H1 (cell line): ENCODE results near the gene SMS. TPM values are rescaled to one million over a fixed set of nuclear protein-coding genes. Genes with fewer than 3 reads are reported as not detected.

Experiments used
- CTCF ChIA-PET: fragments of 300-600 bp; sonication (Branson Sonifier 250); formaldehyde crosslinking; loops from one replicate; lab custom pipeline; 2021; ENCODE audit not compliant: partially characterized antibody; lab: Charles Lee
- POLR2A ChIA-PET: fragments of 300-600 bp; sonication (Branson Sonifier 250); formaldehyde crosslinking; loops from one replicate; lab custom pipeline; 2021; ENCODE audit warnings: inconsistent platforms; ENCODE audit not compliant: partially characterized antibody; lab: Charles Lee
- DNase-seq, 2 experiments: peaks; one replicate each; pipeline versions ENCODE4 v3.0.0 to v3.0.0-alpha.2; 2010 to 2022; ENCODE audit warnings: low spot score in 2 of 2, low read depth in 1 of 2, mixed read lengths in 1 of 2
- FAIRE-seq: peaks from 2 replicates; lab custom pipeline; 2011; peaks lifted over from hg19 to GRCh38; lab: Jason Lieb, UNC
- H2AFZ ChIP-seq: 2 replicates; pipeline ENCODE4 v1.8.1; 2012; ENCODE audit warnings: low read length, inconsistent platforms
- H2AK5ac ChIP-seq: 2 replicates; pipeline ENCODE4 v1.6.1; 2013; ENCODE audit warnings: low read depth, low read length
- H2BK120ac ChIP-seq: replicated peaks from 2 replicates; pipeline ENCODE3; 2013; ENCODE audit warnings: low read depth, low read length, inconsistent platforms
- H2BK12ac ChIP-seq: 2 replicates; pipeline ENCODE4 v1.6.1; 2013; ENCODE audit warnings: low read depth, low read length
- H2BK15ac ChIP-seq: 2 replicates; pipeline ENCODE4 v1.6.1; 2013; ENCODE audit warnings: low read length
- H2BK20ac ChIP-seq: 2 replicates; pipeline ENCODE4 v1.6.1; 2013; ENCODE audit warnings: low read length
- H2BK5ac ChIP-seq: 2 replicates; pipeline ENCODE4 v1.6.1; 2013; ENCODE audit warnings: low read depth, low read length
- H3K14ac ChIP-seq: 2 replicates; pipeline ENCODE4 v1.6.1; 2013; ENCODE audit warnings: inconsistent platforms; ENCODE audit not compliant: insufficient read length
- H3K18ac ChIP-seq: 2 replicates; pipeline ENCODE4 v1.6.1; 2013; ENCODE audit warnings: low read length; ENCODE audit errors: extremely low read depth
- H3K23ac ChIP-seq: 2 replicates; pipeline ENCODE4 v1.6.1; 2013; ENCODE audit warnings: inconsistent platforms; ENCODE audit not compliant: insufficient read length
- H3K23me2 ChIP-seq: 2 replicates; pipeline ENCODE4 v1.6.1; 2013; ENCODE audit warnings: low read depth, low read length
- H3K27ac ChIP-seq: 2 replicates; pipeline ENCODE4 v1.6.1; 2011; ENCODE audit warnings: low read depth, low read length, inconsistent platforms
- H3K27me3 ChIP-seq, 4 experiments: replicated peaks in 1 of 4; 1 replicate in 1 of 4; 2 replicates in 3 of 4; pipeline versions ENCODE4 v1.6.1 to v1.8.1; 2011 to 2013; ENCODE audit warnings: low read length in 3 of 4, mild to moderate bottlenecking in 3 of 4, inconsistent platforms in 2 of 4, mixed read lengths in 2 of 4, moderate library complexity in 1 of 4; ENCODE audit not compliant: control insufficient read depth in 3 of 4, insufficient read depth in 3 of 4; ENCODE audit errors: extremely low read depth in 1 of 4
- H3K36me3 ChIP-seq, 4 experiments: 2 replicates each; pipeline versions ENCODE4 v1.6.1 to v1.8.1; 2011 to 2013; ENCODE audit warnings: mild to moderate bottlenecking in 4 of 4, low read length in 3 of 4, moderate library complexity in 2 of 4, control low read depth in 1 of 4, inconsistent platforms in 1 of 4; ENCODE audit not compliant: insufficient read depth in 4 of 4, control insufficient read depth in 2 of 4
- H3K4ac ChIP-seq: replicated peaks from 2 replicates; pipeline ENCODE3; 2013; ENCODE audit warnings: low read length, low read depth, mixed read lengths, inconsistent platforms; ENCODE audit not compliant: insufficient read length
- H3K4me1 ChIP-seq, 4 experiments: replicated peaks in 1 of 4; 1 replicate in 1 of 4; 2 replicates in 3 of 4; pipeline versions ENCODE4 v1.6.1 to v1.8.1; 2011 to 2013; ENCODE audit warnings: low read length in 3 of 4, inconsistent platforms in 2 of 4, mixed read lengths in 1 of 4; ENCODE audit not compliant: insufficient read depth in 4 of 4, control insufficient read depth in 3 of 4
- H3K4me2 ChIP-seq, 2 experiments: 2 replicates each; pipeline versions ENCODE4 v1.6.1 to v1.8.1; 2011 to 2013; ENCODE audit warnings: low read depth in 2 of 2, low read length in 2 of 2, control low read depth in 1 of 2, inconsistent platforms in 1 of 2, mild to moderate bottlenecking in 1 of 2; ENCODE audit not compliant: insufficient read depth in 1 of 2
- H3K4me3 ChIP-seq, 4 experiments: fragments of 200-600, 300-600 bp in 1 of 4; sonication (generic), shearing (Covaris generic), sonication (Bioruptor Twin) in 1 of 4; 2 replicates each; pipeline versions ENCODE4 v1.5.1 to v1.8.1; 2011 to 2016; ENCODE audit warnings: low read length in 4 of 4, low read depth in 3 of 4, control low read depth in 2 of 4, inconsistent platforms in 2 of 4, mild to moderate bottlenecking in 2 of 4, mixed read lengths in 1 of 4, moderate library complexity in 1 of 4; ENCODE audit not compliant: insufficient read depth in 2 of 4; ENCODE audit errors: extremely low read depth in 1 of 4
- H3K56ac ChIP-seq: replicated peaks from 2 replicates; pipeline ENCODE3; 2013; ENCODE audit warnings: low read depth, mild to moderate bottlenecking, mixed read lengths, low read length, inconsistent platforms; ENCODE audit not compliant: insufficient read length
- H3K79me1 ChIP-seq: 2 replicates; pipeline ENCODE4 v1.6.1; 2013; ENCODE audit warnings: low read depth, low read length, control low read depth
- H3K79me2 ChIP-seq, 2 experiments: 2 replicates each; pipeline versions ENCODE4 v1.6.1 to v1.8.1; 2012 to 2013; ENCODE audit warnings: low read length in 2 of 2, mild to moderate bottlenecking in 2 of 2, inconsistent platforms in 1 of 2; ENCODE audit not compliant: insufficient read depth in 2 of 2, control insufficient read depth in 1 of 2
- H3K9ac ChIP-seq, 4 experiments: replicated peaks in 1 of 4; 1 replicate in 1 of 4; 2 replicates in 3 of 4; pipeline versions ENCODE4 v1.6.1 to v1.8.1; 2011 to 2013; ENCODE audit warnings: low read depth in 3 of 4, low read length in 3 of 4, control low read depth in 2 of 4, mild to moderate bottlenecking in 2 of 4, moderate library complexity in 2 of 4, inconsistent platforms in 1 of 4; ENCODE audit errors: extremely low read depth in 1 of 4
- H3K9me3 ChIP-seq, 2 experiments: 2 replicates each; pipeline versions ENCODE4 v1.6.1 to v1.8.1; 2012 to 2013; ENCODE audit warnings: mild to moderate bottlenecking in 2 of 2, moderate library complexity in 2 of 2, control low read depth in 1 of 2, inconsistent platforms in 1 of 2, low read depth in 1 of 2, low read length in 1 of 2, mixed read lengths in 1 of 2; ENCODE audit not compliant: insufficient read depth in 2 of 2
- H4K20me1 ChIP-seq, 2 experiments: replicated peaks in 1 of 2; 2 replicates each; pipeline versions ENCODE3 to v1.8.1; 2011 to 2013; ENCODE audit warnings: inconsistent platforms in 2 of 2, low read length in 2 of 2, mild to moderate bottlenecking in 1 of 2; ENCODE audit not compliant: insufficient read depth in 2 of 2, control insufficient read depth in 1 of 2
- H4K5ac ChIP-seq: 2 replicates; pipeline ENCODE4 v1.6.1; 2013; ENCODE audit warnings: low read length, low read depth, mixed read lengths, inconsistent platforms; ENCODE audit not compliant: insufficient read length
- H4K8ac ChIP-seq: 2 replicates; pipeline ENCODE4 v1.8.0; 2013; ENCODE audit warnings: mild to moderate bottlenecking, moderate library complexity, low read length, inconsistent platforms; ENCODE audit not compliant: insufficient read depth; ENCODE audit errors: extremely low read depth
- H4K91ac ChIP-seq: replicated peaks from 2 replicates; pipeline ENCODE3; 2013; ENCODE audit warnings: low read length, mixed read lengths, inconsistent platforms; ENCODE audit not compliant: insufficient read length
- ATF2 ChIP-seq: IDR thresholded peaks from 2 replicates; pipeline ENCODE4 v1.6.1; 2012; ENCODE audit warnings: low read length, inconsistent platforms
- ATF3 ChIP-seq: IDR thresholded peaks from 2 replicates; pipeline ENCODE4 v1.6.1; 2011; ENCODE audit warnings: low read depth, mild to moderate bottlenecking, low read length; ENCODE audit not compliant: insufficient read depth
- CBX5 ChIP-seq: fragments of 300-800, 300-1000 bp; sonication (generic); IDR thresholded peaks from 2 replicates; pipeline ENCODE4 v1.7.1; 2016; ENCODE audit warnings: antibody characterized with exemption, low read length, low read depth
- CHD1 ChIP-seq: IDR thresholded peaks from 2 replicates; pipeline ENCODE4 v1.6.1; 2012; ENCODE audit warnings: low read depth, low read length, improper control_type of control experiment
- GABPA ChIP-seq: IDR thresholded peaks from 2 replicates; pipeline ENCODE4 v1.6.1; 2011; ENCODE audit warnings: mild to moderate bottlenecking, low read length, moderate library complexity, borderline replicate concordance; ENCODE audit not compliant: insufficient read depth
- JUN ChIP-seq: IDR thresholded peaks from 2 replicates; pipeline ENCODE4 v1.6.1; 2011; ENCODE audit warnings: low read depth, mild to moderate bottlenecking, improper control_type of control experiment, low read length
- KDM5A ChIP-seq: fragments of 200-600 bp; IDR thresholded peaks from 2 replicates; pipeline ENCODE4 v1.7.1; 2012; ENCODE audit warnings: mild to moderate bottlenecking, low read length, inconsistent platforms, mixed read lengths
- NANOG ChIP-seq: IDR thresholded peaks from 2 replicates; pipeline ENCODE4 v1.6.1; 2011; ENCODE audit warnings: low read length, low read depth, mild to moderate bottlenecking, inconsistent platforms; ENCODE audit not compliant: insufficient read depth, poor library complexity, severe bottlenecking
- POLR2AphosphoS5 ChIP-seq: IDR thresholded peaks from 2 replicates; pipeline ENCODE4 v1.6.1; 2011; ENCODE audit warnings: low read depth, low read length
- RAD21 ChIP-seq, 2 experiments: IDR thresholded peaks in 1 of 2; conservative IDR thresholded peaks in 1 of 2; 2 replicates each; pipeline ENCODE4 v1.6.1; 2011; ENCODE audit warnings: low read depth in 2 of 2, low read length in 2 of 2, improper control_type of control experiment in 1 of 2, inconsistent platforms in 1 of 2, mild to moderate bottlenecking in 1 of 2, moderate library complexity in 1 of 2
- SP4 ChIP-seq: IDR thresholded peaks from 2 replicates; pipeline ENCODE4 v1.6.1; 2012; ENCODE audit warnings: low read length, inconsistent platforms
- TEAD4 ChIP-seq: IDR thresholded peaks from 2 replicates; pipeline ENCODE4 v1.6.1; 2012; ENCODE audit warnings: low read depth, low read length, inconsistent platforms, mixed read lengths
- WGBS, 2 experiments: shearing (Covaris generic) in 1 of 2; methylation state at CpG; one replicate each; pipeline versions ENCODE4 v1.1.6 to v1.1.7; 2013 to 2015; ENCODE audit warnings: low lambda C conversion rate in 2 of 2, mixed read lengths in 2 of 2, inconsistent platforms in 1 of 2, low coverage in 1 of 2, missing lambda C conversion rate in 1 of 2; ENCODE audit not compliant: insufficient replicate concordance in 2 of 2, insufficient coverage in 1 of 2, insufficient read length in 1 of 2; ENCODE audit errors: extremely low coverage in 1 of 2, missing lambda C conversion rate in 1 of 2; 5-methylcytosine and 5-hydroxymethylcytosine counted together
- polyA plus RNA-seq, 7 experiments: library from polyadenylated mRNA; depleted of rRNA in 3 of 7; stranded (reverse) in 5 of 7; unstranded in 2 of 7; fragments of >200 nt in 5 of 7; fragments of 200-250 nt in 2 of 7; gene quantifications; 1 replicate in 5 of 7; 2 replicates in 1 of 7; 4 replicates in 1 of 7; pipeline versions ENCODE4 v1.2.1 to v1.2.3, GENCODE V29; 2011 to 2013; ENCODE audit warnings: missing spikeins in 2 of 7, mixed read lengths in 2 of 7
- total RNA-seq: library from RNA; stranded (reverse); fragmentation: NEBNext Ultra II Directional; extraction: Animal tissue kit (Norgen Biotek cat#: 25700); gene quantifications from 2 replicates; pipeline ENCODE4 v1.2.1, GENCODE V29; 2021

SMS gene
- total and polyA plus RNA-seq, 2 of the 8 experiments (the other 6 are each of a cell fraction or from before 2014, with no cell fraction given) = 66.3 to 256 TPM

GRCh38 chrX:22039541-22039940, 99.0 kb downstream of the SMS start:
- Histone ChIP-seq H3K4me3 (no peak overlapping the region), H2AFZ (no peak overlapping the region), H3K27ac (no peak overlapping the region), H3K27me3 (no peaks in the 10 kb centered on the region), H3K4me2 (no peak overlapping the region), H3K9me3 (no peaks in the 10 kb centered on the region), H3K4ac (no peak overlapping the region), H4K20me1 (no peaks in the 10 kb centered on the region), H3K23me2 (no peaks in the 10 kb centered on the region), H3K9ac (no peak overlapping the region), H3K14ac (no peak overlapping the region), H4K8ac (no peak overlapping the region), H3K23ac (no peak overlapping the region), H3K18ac (no peak overlapping the region), H3K36me3 (no peaks in the 10 kb centered on the region), H2BK15ac (no peak overlapping the region), H2BK20ac (no peak overlapping the region), H2BK12ac (no peak overlapping the region), H2AK5ac (no peak overlapping the region), H3K56ac (no peak overlapping the region), H3K79me1 (no peaks in the 10 kb centered on the region), H4K5ac (no peak overlapping the region), H4K91ac (no peak overlapping the region), H3K4me1 (peaks cover 0 to 5% (median 1%) of the 10 kb centered on the region in 4 experiments; a peak in 3 of 7 replicates), H3K79me2 (no peaks in the 10 kb centered on the region), H2BK5ac (no peak overlapping the region), H2BK120ac (no peak overlapping the region)
- FAIRE-seq (no peak), DNase-seq (no peak)
- POLR2A ChIA-PET = no interaction called here
- CTCF ChIA-PET = no interaction called here
- WGBS, 2 experiments = 68% methylated on average over 3 of the region's 6 CpGs; no CpG with 5 or more reads in 1 of the 2 experiments
- TF ChIP-seq ATF2 = no peak
- TF ChIP-seq GABPA = no peak
- TF ChIP-seq CHD1 = no peak
- no peak for TF ChIP-seq ATF3
- no peak for TF ChIP-seq CBX5
- no peak for TF ChIP-seq NANOG
- no peak for TF ChIP-seq JUN
- no peak for TF ChIP-seq POLR2AphosphoS5
- no peak for TF ChIP-seq SP4
- TF ChIP-seq RAD21 (IDR thresholded peaks at IDR 0.05 in 1 of 2, conservative IDR thresholded peaks at IDR 0.05 in 1 of 2; ENCODE audit: low read depth in 2 of 2, low read length in 2 of 2) = no peak
- TF ChIP-seq TEAD4 = no peak
- TF ChIP-seq KDM5A = no peak
